Measurements from ENCODE around the gene ATAD1.
"Not testable (repeated sequence)": the region's sequence is repeated elsewhere in the genome, so short reads cannot be mapped to it uniquely, and the experiment has no call there.

ATAD1 gene

DNA sequence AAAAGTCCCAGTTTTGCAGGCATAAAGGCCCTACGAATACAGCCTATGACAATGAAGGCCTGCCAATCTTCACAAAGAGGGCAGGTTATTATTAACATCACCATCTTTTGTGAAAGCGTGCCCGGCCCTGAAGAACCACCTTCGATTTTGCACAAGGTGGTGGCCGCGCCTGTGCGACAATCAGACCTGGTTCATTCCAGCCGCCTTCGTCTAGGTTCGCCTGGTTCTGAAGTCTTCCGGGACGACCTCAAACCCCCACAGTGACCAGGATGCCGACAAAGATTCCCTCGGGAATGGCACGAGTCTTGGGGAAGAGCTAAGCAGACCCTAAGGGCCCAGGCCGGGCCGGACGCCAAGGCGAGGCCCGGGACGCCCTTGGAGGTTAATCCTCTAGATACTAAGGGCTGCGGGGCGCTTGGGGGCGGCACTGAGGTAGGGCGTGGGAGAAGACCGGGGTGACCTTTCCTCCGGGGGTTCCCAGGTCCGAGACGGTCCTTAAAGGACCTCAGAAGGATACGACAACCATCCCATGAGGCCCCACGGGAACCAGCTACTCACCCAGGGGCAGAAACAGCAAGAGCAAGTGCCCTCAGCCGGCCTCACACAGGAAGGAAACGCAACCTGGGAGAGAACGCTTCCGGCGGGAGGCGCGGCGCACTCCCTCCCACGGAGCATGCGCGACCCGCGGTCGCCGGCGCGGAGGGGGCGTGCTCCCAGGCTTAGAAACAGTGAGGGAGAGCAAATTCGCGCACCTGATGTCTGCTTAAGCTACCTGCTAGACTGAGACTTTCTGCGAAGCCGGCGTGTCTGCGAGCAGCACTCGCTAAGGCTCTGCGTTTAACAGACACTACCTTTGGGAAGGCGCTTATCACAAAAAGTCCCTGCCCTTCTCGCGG is at the start of gene ATAD1:
TSS of gene ATAD1 (minus strand) at position 618 of the 896 bp plus-strand sequence. CDS start 3,627 bp downstream, outside the sequence.
- peak; percentile 88 for DNase-seq

- DNase-seq, result no peak
Observed at GRCh38 chr10:87867453-87867852, 49.4 kb upstream of the ATAD1 start.

GRCh38 chr10:87866412-87866974 is 48.5 kb upstream of the ATAD1 start:
- no peak for DNase-seq

DNA sequence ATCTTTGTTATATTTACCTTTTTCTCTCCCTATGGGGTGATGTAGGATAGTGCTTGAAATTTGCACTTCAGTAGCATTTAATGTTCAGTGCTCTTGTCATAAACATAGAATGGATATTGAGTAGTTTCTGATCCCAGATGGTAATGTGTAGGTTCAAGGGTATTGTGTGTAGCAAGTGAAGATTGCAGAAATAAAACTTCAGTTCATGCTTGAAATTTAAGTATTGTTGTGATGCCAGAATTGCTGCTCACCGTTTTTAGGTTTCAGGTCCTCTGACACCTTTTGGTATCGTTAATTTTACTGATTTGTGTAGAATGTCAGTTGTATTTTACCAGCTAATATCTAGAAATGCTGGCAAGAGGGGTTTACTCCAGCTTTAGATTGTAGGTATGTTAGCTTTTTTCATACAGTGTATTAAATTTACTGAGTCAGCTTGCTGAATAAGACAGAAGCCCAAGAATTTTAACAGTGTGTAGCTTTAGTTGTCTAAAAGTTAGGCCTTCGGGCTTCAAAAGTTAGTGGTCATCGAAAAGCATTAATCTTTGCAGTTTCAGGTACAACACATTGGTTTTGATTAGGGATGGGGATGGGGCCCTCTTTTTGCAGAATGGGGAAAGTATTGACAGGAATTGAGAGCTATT is 47.3 kb upstream of the ATAD1 start:
- DNase-seq, result no peak

GRCh38 chr10:87864496-87865059 is 46.6 kb upstream of the ATAD1 start:
- no peak for DNase-seq

DNA sequence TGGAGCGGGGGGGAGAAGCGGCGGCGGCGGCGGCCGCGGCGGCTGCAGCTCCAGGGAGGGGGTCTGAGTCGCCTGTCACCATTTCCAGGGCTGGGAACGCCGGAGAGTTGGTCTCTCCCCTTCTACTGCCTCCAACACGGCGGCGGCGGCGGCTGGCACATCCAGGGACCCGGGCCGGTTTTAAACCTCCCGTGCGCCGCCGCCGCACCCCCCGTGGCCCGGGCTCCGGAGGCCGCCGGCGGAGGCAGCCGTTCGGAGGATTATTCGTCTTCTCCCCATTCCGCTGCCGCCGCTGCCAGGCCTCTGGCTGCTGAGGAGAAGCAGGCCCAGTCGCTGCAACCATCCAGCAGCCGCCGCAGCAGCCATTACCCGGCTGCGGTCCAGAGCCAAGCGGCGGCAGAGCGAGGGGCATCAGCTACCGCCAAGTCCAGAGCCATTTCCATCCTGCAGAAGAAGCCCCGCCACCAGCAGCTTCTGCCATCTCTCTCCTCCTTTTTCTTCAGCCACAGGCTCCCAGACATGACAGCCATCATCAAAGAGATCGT is 46.0 kb upstream of the ATAD1 start:
- DNase-seq, result not testable (repeated sequence)

DNA sequence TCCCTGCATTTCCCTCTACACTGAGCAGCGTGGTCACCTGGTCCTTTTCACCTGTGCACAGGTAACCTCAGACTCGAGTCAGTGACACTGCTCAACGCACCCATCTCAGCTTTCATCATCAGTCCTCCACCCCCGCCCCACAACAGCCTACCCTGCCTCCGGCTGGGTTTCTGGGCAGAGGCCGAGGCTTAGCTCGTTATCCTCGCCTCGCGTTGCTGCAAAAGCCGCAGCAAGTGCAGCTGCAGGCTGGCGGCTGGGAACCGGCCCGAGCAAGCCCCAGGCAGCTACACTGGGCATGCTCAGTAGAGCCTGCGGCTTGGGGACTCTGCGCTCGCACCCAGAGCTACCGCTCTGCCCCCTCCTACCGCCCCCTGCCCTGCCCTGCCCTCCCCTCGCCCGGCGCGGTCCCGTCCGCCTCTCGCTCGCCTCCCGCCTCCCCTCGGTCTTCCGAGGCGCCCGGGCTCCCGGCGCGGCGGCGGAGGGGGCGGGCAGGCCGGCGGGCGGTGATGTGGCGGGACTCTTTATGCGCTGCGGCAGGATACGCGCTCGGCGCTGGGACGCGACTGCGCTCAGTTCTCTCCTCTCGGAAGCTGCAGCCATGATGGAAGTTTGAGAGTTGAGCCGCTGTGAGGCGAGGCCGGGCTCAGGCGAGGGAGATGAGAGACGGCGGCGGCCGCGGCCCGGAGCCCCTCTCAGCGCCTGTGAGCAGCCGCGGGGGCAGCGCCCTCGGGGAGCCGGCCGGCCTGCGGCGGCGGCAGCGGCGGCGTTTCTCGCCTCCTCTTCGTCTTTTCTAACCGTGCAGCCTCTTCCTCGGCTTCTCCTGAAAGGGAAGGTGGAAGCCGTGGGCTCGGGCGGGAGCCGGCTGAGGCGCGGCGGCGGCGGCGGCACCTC is 45.3 kb upstream of the ATAD1 start, which contains the start of the genes KLLN and PTEN:
TSS of gene KLLN (minus strand) at position 481 of the 891 bp plus-strand sequence. CDS start 1,046 bp downstream, outside the sequence.
TSS of gene PTEN (plus strand) at position 573 of the 891 bp plus-strand sequence. CDS start 845 bp downstream, outside the sequence.
- DNase-seq, result peak; percentile 92

DNA sequence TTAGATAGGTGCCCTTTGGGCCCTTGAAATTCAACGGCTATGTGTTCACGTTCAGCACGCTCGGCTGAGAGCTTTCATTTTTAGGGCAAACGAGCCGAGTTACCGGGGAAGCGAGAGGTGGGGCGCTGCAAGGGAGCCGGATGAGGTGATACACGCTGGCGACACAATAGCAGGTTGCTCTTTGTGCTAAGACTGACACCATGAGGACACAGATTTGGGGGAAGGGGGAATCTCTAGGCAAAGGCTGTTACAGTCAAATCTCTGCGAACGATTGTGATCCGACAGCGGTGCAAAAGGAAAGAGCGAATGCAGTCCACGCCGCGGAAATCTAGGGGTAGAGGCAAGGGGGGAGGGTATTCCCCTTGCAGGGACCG is 44.6 kb upstream of the ATAD1 start:
- DNase-seq, result no peak

DNA sequence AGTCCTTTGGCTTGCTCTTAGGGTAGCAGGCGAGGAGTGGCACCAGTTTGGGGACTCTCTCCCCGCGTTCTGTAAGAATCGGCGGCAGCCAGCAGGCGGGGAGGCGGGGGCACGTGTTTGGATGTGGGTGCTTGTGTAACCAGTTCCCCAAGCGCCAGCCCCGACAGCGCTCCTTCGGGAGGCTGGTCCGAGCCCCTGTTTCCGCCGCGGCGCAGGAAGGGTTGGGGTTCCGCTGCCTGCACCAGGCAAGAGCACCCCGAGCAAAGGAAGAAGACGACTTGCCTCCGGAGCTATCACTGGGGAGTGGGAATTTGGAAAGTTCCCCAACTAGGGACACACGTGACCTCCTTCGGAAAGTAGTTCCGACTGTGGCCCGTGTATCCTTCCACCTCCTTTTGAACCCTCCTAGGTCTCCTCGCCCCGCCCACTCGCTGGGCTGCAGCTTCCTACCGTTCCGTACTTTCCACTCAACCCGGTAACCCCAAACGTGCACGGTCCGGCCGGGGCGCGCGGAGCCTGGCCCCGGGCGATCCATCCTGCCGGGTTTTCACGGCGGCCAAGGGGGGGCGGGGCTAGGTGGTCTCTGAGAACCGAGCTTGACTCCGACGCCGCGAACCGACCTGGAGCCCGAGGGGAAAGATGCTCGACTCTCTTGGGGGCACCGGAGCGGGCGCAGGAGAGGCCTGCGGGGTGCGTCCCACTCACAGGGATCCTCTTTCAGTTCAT is 44.1 kb upstream of the ATAD1 start:
- DNase-seq, result peak; percentile 99

DNA sequence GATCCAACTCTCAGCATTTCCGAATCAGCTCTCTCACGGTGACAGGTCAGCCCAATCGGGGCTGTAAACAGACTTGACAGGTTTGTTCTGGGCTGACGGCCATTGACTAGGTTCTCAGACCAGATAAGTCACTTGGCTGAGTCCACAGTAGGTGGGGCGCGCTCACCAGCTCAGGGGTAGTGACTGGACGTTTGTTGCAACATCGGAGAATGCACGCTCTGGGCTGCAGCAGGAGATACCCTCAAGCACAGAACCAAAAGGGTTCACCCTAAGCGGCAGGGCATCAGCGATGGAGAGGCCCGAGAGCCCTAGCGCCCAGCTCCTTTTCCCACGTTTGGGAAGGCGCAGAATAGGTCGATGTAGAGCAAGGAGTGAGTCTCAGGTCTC is 43.5 kb upstream of the ATAD1 start:
- DNase-seq, result peak; percentile 89

GRCh38 chr10:87860816-87861403 is 42.9 kb upstream of the ATAD1 start:
- DNase-seq, result no peak

DNA sequence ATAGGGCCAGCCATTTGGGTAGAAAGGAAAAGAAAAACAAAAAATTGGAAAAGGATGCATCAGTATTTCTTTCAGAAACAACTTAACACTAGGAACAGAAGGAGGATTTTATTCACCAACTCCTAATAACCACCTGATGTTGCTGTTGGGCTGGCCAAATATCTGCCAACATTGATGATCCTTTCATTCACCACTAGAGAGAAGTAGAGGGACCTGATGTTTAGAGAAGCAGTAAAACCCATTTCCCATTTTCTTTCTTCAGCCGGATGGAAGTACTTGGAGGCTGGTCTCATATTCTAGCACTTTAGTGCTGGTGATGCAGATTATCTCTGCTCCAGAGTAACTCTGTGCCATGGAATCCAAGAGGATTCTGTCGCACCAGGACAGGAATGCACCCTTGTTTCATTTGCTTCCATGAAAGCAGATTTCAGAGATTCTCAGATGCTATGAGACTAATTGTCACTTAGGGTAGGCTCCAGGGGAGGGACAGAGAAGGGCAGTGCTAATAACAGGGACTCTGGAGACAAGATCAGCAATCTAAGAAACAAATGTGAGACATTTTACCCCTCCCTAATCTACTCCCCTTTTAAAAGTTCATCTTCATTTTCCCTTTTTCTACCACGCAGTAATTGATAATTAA is 42.2 kb upstream of the ATAD1 start:
- peak; percentile 68 for DNase-seq

- DNase-seq, result not testable (repeated sequence)
Observed at GRCh38 chr10:87855665-87856064, 37.6 kb upstream of the ATAD1 start.

DNA sequence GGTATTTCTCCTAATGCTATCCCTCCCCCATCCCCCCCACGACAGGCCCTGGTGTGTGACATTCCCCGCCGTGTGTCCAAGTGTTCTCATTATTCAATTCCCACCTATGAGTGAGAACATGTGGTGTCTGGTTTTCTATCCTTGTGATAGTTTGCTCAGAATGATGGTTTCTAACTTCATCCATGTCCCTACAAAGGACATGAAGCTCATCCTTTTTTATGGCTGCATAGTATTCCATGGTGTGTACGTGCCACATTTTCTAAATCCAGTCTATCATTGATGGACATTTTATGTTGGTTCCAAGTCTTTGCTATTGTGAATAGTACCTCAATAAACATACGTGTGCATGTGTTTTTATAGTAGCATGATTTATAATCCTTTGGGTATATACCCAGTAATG is 37.2 kb upstream of the ATAD1 start:
- not testable (repeated sequence) for DNase-seq

DNA sequence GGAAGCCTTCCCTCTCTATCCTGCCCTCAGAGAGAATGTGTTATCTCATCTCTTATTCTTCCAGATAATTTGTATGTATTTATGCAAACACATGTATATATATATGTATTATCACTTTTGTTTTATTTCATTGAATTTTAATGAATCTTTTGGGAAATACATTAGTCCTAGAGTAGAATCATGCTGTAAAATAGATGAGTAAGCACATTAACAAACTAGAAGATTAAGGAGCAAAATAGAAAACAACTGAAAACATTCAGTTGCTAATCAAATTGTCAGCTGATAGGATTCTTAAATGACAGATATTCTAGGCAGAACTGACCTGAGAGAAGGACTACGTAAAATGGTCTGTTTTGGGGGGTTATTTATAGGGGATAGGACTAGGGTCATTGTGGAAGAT is 34.1 kb upstream of the ATAD1 start:
- DNase-seq, result no peak

GRCh38 chr10:87850742-87851205 is 32.7 kb upstream of the ATAD1 start:
- peak; percentile 58 for DNase-seq

DNA sequence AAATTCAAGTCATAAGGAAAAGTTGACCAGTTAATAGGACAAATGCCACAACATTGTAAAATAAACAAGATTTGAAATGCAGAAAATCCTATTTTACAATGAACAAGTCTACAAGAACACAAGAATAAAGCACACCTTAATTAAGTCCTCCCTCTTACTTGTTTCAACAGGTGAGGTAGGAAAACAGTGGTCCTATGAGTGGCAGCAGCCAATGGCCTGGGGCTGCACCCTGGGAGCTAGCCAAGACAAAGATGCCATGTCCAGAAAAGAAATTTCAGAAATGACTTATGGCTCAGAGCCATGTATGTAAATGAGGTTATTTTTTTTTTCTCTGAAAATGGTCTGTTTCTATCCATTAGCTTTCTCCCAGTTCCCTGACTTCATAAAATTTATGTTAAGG is 31.0 kb upstream of the ATAD1 start:
- DNase-seq, result no peak

GRCh38 chr10:87847550-87847949 is 29.5 kb upstream of the ATAD1 start:
- peak; percentile 16 for DNase-seq

GRCh38 chr10:87846711-87847110 is 28.7 kb upstream of the ATAD1 start:
- DNase-seq, result not testable (repeated sequence)

DNA sequence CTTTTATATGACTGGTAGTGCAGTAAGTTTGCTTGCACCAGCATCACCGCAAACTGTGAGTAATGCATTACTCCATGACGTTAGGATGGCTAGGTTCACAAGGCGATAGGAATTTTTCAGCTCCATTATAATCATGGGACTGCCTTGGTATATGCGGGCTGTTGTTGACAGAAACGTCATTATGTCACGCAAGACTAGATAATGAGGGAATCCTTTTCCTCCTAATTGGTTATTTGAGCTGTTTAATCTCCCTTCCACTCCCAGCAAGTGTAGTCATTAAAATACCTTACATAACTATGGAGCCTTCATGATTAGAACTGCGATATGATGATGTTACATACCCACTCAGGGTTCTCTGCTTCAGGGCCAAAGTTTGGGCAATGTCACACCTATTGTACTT is 28.0 kb upstream of the ATAD1 start:
- DNase-seq, result peak; percentile 84
